PC-9 (cell line): Measurements from ENCODE around the gene IVNS1ABP.

ENCODE experiments used
- EZH2 ChIP-seq: fragments of 200-600 bp; sonication (generic); IDR thresholded peaks from 2 replicates; pipeline ENCODE4 v1.8.0; 2017; ENCODE audit warnings: antibody characterized with exemption, low read depth
- TF ChIP-seq, protein P1 (sequence below): fragments of 200-600 bp; sonication (generic); conservative IDR thresholded peaks from 2 replicates; pipeline ENCODE4 v1.6.1; 2017; ENCODE audit warnings: mixed run types, antibody characterized with exemption, mild to moderate bottlenecking, moderate library complexity

DNA sequence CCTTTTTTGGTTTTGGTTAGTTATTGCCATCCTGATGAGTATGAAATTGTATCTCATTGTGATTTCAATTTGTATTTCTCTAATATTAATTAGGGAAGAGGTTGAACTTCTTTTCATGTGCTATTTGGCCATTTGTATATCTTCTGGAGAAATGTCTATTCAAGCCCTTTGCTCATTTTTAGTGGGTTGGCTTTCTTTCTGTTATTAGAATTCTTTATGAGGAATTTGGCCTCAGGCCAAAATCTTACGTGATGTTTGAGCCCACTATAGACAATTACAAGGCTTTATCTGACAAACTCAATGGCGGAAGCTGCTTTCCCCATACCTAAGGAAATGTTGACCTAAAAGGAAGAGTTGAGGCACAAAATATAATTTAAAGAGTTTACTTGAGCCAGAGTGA is 32.9 kb downstream of the IVNS1ABP start:
- TF ChIP-seq, protein P1, sequence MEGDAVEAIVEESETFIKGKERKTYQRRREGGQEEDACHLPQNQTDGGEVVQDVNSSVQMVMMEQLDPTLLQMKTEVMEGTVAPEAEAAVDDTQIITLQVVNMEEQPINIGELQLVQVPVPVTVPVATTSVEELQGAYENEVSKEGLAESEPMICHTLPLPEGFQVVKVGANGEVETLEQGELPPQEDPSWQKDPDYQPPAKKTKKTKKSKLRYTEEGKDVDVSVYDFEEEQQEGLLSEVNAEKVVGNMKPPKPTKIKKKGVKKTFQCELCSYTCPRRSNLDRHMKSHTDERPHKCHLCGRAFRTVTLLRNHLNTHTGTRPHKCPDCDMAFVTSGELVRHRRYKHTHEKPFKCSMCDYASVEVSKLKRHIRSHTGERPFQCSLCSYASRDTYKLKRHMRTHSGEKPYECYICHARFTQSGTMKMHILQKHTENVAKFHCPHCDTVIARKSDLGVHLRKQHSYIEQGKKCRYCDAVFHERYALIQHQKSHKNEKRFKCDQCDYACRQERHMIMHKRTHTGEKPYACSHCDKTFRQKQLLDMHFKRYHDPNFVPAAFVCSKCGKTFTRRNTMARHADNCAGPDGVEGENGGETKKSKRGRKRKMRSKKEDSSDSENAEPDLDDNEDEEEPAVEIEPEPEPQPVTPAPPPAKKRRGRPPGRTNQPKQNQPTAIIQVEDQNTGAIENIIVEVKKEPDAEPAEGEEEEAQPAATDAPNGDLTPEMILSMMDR, result no peak
- no peak for TF ChIP-seq EZH2
